ENCODE results near the gene QRSL1. TPM values are rescaled to one million over a fixed set of nuclear protein-coding genes. Genes with fewer than 3 reads are reported as not detected.

The QRSL1 gene
- total RNA-seq, 2 donors from 2014 or later: 3.0 to 6.2 TPM

DNA sequence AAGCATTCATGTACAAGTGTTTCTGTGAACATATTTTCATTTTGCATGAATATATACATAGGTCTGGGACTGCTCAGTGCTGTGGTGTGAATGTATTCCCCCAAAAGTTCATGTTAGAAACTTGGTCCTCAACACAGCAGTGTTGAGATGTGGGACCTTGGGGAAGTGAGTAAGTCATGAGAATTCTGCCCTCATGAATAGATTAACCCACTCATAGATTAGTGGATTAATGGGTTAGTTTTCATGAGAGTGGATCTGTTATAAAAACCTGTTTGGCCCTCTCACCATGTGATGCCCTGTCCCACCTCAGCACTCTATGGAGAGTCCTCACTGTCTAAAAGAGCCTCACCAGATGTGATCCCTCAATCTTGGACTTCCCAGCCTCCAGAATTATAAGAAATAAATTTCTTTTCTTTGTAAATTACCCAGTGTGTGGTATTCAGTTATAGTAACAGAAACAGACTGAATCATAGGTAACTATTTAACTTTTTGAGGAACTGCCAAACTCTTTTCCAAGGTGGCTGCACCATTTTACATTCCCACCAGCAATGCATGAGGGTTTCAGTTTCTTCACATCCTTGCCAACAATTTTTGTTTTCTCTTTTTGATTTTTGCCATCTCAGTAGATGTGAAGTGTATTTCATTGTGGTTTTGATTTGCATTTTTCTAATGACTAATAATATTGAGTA lies 45.3 kb downstream of the QRSL1 start:
- H3K9me3 ChIP-seq: no peaks in the 10 kb centered on the region
- no peak for ATAC-seq
- no peak for TF ChIP-seq POLR2A (IDR thresholded peaks at IDR 0.05)
- TF ChIP-seq, protein P1, sequence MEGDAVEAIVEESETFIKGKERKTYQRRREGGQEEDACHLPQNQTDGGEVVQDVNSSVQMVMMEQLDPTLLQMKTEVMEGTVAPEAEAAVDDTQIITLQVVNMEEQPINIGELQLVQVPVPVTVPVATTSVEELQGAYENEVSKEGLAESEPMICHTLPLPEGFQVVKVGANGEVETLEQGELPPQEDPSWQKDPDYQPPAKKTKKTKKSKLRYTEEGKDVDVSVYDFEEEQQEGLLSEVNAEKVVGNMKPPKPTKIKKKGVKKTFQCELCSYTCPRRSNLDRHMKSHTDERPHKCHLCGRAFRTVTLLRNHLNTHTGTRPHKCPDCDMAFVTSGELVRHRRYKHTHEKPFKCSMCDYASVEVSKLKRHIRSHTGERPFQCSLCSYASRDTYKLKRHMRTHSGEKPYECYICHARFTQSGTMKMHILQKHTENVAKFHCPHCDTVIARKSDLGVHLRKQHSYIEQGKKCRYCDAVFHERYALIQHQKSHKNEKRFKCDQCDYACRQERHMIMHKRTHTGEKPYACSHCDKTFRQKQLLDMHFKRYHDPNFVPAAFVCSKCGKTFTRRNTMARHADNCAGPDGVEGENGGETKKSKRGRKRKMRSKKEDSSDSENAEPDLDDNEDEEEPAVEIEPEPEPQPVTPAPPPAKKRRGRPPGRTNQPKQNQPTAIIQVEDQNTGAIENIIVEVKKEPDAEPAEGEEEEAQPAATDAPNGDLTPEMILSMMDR (IDR thresholded peaks at IDR 0.05): no peak
- H3K27ac ChIP-seq: no peak overlapping the region
- H3K4me1 ChIP-seq: no peaks in the 10 kb centered on the region
- intact Hi-C loops (cut with DNase I): no loop called here
- no peak overlapping the region for H3K4me3 ChIP-seq
- no peak for DNase-seq
- H3K36me3 ChIP-seq (replicated peaks in 1 of 2; ENCODE audit: insufficient read depth in 1 of 2, low read depth in 2 of 2): no peaks in the 10 kb centered on the region
- H3K27me3 ChIP-seq: no peaks in the 10 kb centered on the region

GRCh38 chr6:106677282-106677681 lies 47.9 kb downstream of the QRSL1 start:
- no peak for ATAC-seq
- WGBS, 2 donors: 81 to 85% methylated on average over 3 of the region's 3 CpGs
- H3K4me1 ChIP-seq: no peaks in the 10 kb centered on the region
- no peak for DNase-seq
- no peaks in the 10 kb centered on the region for H3K36me3 ChIP-seq (replicated peaks in 1 of 2; ENCODE audit: insufficient read depth in 1 of 2, low read depth in 2 of 2)
- H3K27me3 ChIP-seq: no peaks in the 10 kb centered on the region
- TF ChIP-seq, protein P1 (IDR thresholded peaks at IDR 0.05): no peak
- TF ChIP-seq POLR2A (IDR thresholded peaks at IDR 0.05): no peak
- no peak overlapping the region for H3K4me3 ChIP-seq
- H3K9me3 ChIP-seq: no peaks in the 10 kb centered on the region
- intact Hi-C loops (cut with DNase I): no loop called here
- H3K27ac ChIP-seq: no peak overlapping the region

DNA sequence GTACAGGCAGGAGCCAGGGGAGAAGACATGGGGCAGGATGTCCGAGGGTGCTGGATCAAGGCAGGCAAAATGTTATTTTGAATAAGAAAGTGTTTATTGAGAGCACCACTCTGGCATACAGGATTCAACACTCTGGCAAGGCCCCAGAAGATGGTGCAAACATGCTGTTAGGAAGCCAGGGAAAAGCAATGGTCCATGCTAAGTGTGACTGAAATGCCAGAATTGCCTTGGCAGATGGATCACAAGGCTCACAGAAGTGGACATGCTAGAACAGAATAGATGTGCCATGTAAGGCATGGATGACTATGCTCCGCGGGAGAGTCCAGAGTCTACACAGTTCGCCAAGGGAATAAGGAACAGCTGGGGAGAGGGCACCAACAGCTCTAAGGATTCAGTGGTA lies 54.6 kb downstream of the QRSL1 start:
- H3K27ac ChIP-seq: no peak overlapping the region
- H3K4me3 ChIP-seq: no peak overlapping the region
- H3K36me3 ChIP-seq (replicated peaks in 1 of 2; ENCODE audit: insufficient read depth in 1 of 2, low read depth in 2 of 2): no peaks in the 10 kb centered on the region
- H3K4me1 ChIP-seq: peaks cover 13% of the 10 kb centered on the region
- TF ChIP-seq POLR2A (IDR thresholded peaks at IDR 0.05): no peak
- TF ChIP-seq, protein P1 (IDR thresholded peaks at IDR 0.05): no peak
- intact Hi-C loops (cut with DNase I): no loop called here
- H3K9me3 ChIP-seq: no peaks in the 10 kb centered on the region
- WGBS, 2 donors: 93 to 97% methylated on average over 4 of the region's 4 CpGs
- ATAC-seq (no peak), DNase-seq (no peak)
- no peaks in the 10 kb centered on the region for H3K27me3 ChIP-seq

DNA sequence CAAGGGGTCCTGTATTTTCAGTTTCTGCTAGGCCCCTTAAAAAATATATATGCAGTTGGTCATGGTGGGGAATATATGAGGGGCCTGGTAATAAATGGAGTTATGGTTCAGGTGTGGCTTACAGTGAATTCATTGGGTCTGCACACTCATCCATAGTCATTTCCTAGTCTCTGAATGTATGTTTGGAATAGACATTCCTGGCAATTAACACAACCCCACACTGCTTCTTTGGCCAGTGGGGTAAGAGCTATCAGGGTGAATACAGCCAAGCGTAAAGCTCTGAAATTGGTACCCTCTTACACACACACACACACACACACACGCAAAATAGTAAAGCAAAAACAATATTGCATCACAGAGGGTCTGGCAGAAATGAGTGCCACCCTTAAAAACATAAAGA lies 56.5 kb downstream of the QRSL1 start:
- H3K36me3 ChIP-seq (replicated peaks in 1 of 2; ENCODE audit: insufficient read depth in 1 of 2, low read depth in 2 of 2): no peaks in the 10 kb centered on the region
- H3K27ac ChIP-seq: no peak overlapping the region
- no peaks in the 10 kb centered on the region for H3K9me3 ChIP-seq
- 69 to 91% methylated on average over 2 of the region's 2 CpGs for WGBS, 2 donors
- TF ChIP-seq, protein P1 (IDR thresholded peaks at IDR 0.05): no peak
- TF ChIP-seq POLR2A (IDR thresholded peaks at IDR 0.05): no peak
- intact Hi-C loops (cut with DNase I): no loop called here
- peaks cover 18% of the 10 kb centered on the region for H3K4me1 ChIP-seq
- H3K4me3 ChIP-seq: no peak overlapping the region
- ATAC-seq: no peak
- DNase-seq: no peak
- H3K27me3 ChIP-seq: no peaks in the 10 kb centered on the region

Measured in body of pancreas (tissue), 4 donors.